ENCODE data around the gene MX2. TPM values are rescaled to one million over a fixed set of nuclear protein-coding genes. Genes with fewer than 3 reads are reported as not detected.

MX2 gene
- total and polyA plus RNA-seq, 2 donors (not counting 3 experiments of a cell fraction or from before 2014, with no cell fraction given) = 0.01 TPM; not detected in 1

DNA sequence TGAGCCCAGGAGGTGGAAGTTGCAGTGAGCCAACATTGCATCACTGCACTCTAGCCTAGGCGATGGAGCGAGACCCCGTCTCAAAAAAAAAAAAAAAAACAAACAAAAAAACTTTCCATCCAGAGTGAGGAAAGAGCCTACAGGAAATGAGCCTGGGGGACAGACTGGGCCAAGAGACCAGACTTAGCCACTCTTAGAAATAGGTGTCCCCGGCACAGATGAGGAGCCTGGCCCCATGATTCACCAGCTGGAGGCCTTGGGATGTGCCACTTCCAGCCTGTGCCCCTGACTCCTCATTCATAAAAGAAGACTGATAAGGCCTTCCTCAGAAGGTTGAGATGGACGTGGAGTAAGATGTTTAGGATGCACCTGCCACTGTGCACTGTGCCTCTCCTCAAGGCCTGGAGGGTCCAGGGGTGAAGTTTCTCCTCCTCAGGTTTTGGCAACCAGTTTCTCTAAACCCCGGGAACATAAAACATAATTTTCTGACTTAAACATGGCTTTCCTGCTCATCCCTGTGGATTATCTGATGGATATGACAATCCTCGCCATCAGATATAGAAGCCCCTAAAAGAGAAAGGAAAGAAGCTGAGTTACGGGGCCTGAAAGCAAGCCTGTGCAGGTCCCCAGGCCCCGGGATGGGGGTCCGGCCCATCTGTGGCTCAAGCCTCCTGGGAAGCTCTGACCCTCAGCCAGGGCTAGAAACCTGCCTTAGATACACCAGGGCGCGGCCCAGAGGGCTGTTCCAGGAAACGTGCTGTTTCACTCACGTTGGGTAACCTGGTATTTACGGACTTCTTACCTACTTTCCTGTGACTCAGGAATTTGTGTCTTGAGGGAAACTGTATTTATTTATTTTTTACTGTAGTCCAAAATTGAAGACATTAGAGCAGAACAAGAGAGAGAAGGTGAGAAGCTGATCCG is 90.2 kb downstream of the MX2 start:
- Histone ChIP-seq H3K9ac (replicated peaks; ENCODE audit: extremely low read depth, insufficient read depth, low read length) (no peak overlapping the region), H3K27ac (ENCODE audit: insufficient read depth, low read depth, low read length) (no peak overlapping the region), H3K27me3 (ENCODE audit: control insufficient read depth in 2 of 2, insufficient read depth in 2 of 2, low read length in 2 of 2) (no peaks in the 10 kb centered on the region), H3K4me1 (ENCODE audit: control insufficient read depth, extremely low read depth, insufficient read depth, low read length) (no peaks in the 10 kb centered on the region), H3K36me3 (ENCODE audit: control insufficient read depth in 2 of 2, extremely low read depth in 1 of 2, insufficient read depth in 2 of 2, low read length in 2 of 2) (no peaks in the 10 kb centered on the region), H3K9me1 (replicated peaks; ENCODE audit: control insufficient read depth, extremely low read depth, insufficient read depth, low read length) (no peaks in the 10 kb centered on the region), H3K4me2 (ENCODE audit: insufficient read depth, low read length) (no peak overlapping the region), H3K79me2 (ENCODE audit: control insufficient read depth, insufficient read depth, low read length) (no peaks in the 10 kb centered on the region), H3K4me3 (replicated peaks in 1 of 3; ENCODE audit: insufficient read depth in 1 of 3, low read depth in 1 of 3, low read length in 3 of 3) (no peak overlapping the region), H4K20me1 (replicated peaks; ENCODE audit: control insufficient read depth, extremely low read depth, insufficient read depth, low read length) (no peaks in the 10 kb centered on the region), H3K9me3 (replicated peaks; ENCODE audit: control insufficient read depth, insufficient read depth, low read length) (no peaks in the 10 kb centered on the region), H2AFZ (ENCODE audit: low read depth, low read length) (no peak overlapping the region)
- no TSS peak for BruUV-seq (replicated peaks)
- DNase-seq (ENCODE audit: low read depth, low spot score) (no peak), FAIRE-seq (no peak)
- TF ChIP-seq JUN (IDR thresholded peaks at IDR 0.05; ENCODE audit: borderline replicate concordance, insufficient read depth, insufficient read length, low read depth) (no peak), POLR2A (IDR thresholded peaks at IDR 0.05; ENCODE audit: low read depth, low read length) (no peak), CTCF (IDR thresholded peaks at IDR 0.05; ENCODE audit: extremely low read depth in 1 of 2, insufficient read depth in 1 of 2, low read depth in 1 of 2, low read length in 2 of 2) (no peak), GATA2 (IDR thresholded peaks at IDR 0.05; ENCODE audit: insufficient read depth, insufficient read length, low read depth, low read length) (no peak), EZH2 (IDR thresholded peaks at IDR 0.05; ENCODE audit: borderline replicate concordance, low read depth, low read length, severe bottlenecking) (no peak), MYC (IDR thresholded peaks at IDR 0.05; ENCODE audit: low read depth, low read length) (no peak), MAX (IDR thresholded peaks at IDR 0.05; ENCODE audit: insufficient read depth, insufficient read length) (no peak), FOS (IDR thresholded peaks at IDR 0.05; ENCODE audit: borderline replicate concordance, insufficient read depth, low read length) (no peak), POLR2AphosphoS5 (IDR thresholded peaks at IDR 0.05; ENCODE audit: insufficient read depth, low read depth, low read length) (no peak)
- ChIA-PET POLR2A (no interaction called here), CTCF (interaction anchor here (3.2 kb wide), 1 partner anchor 169 kb away, joined by 13 read pairs; no protein-coding TSS in a partner anchor)
- dilution Hi-C loops (cut with MboI; ENCODE audit: extremely low pct_ligation_motif_present, low sequenced_read_pairs) = no loop called here
- intact Hi-C loops (cut with micrococcal nuclease) = no loop called here

All from endothelial cell of umbilical vein (primary cell).